H1 (cell line): ENCODE data around the gene KLKB1. TPM values are rescaled to one million over a fixed set of nuclear protein-coding genes. Genes with fewer than 3 reads are reported as not detected.

Source experiments
- CTCF ChIA-PET: fragments of 300-600 bp; sonication (Branson Sonifier 250); formaldehyde crosslinking; loops from one replicate; lab custom pipeline; 2021; ENCODE audit not compliant: partially characterized antibody; lab: Charles Lee
- POLR2A ChIA-PET: fragments of 300-600 bp; sonication (Branson Sonifier 250); formaldehyde crosslinking; loops from one replicate; lab custom pipeline; 2021; ENCODE audit warnings: inconsistent platforms; ENCODE audit not compliant: partially characterized antibody; lab: Charles Lee
- DNase-seq, 2 experiments: peaks; one replicate each; pipeline versions ENCODE4 v3.0.0 to v3.0.0-alpha.2; 2010 to 2022; ENCODE audit warnings: low spot score in 2 of 2, low read depth in 1 of 2, mixed read lengths in 1 of 2
- FAIRE-seq: peaks from 2 replicates; lab custom pipeline; 2011; peaks lifted over from hg19 to GRCh38; lab: Jason Lieb, UNC
- H2AFZ ChIP-seq: 2 replicates; pipeline ENCODE4 v1.8.1; 2012; ENCODE audit warnings: low read length, inconsistent platforms
- H2AK5ac ChIP-seq: 2 replicates; pipeline ENCODE4 v1.6.1; 2013; ENCODE audit warnings: low read depth, low read length
- H2BK120ac ChIP-seq: replicated peaks from 2 replicates; pipeline ENCODE3; 2013; ENCODE audit warnings: low read depth, low read length, inconsistent platforms
- H2BK12ac ChIP-seq: 2 replicates; pipeline ENCODE4 v1.6.1; 2013; ENCODE audit warnings: low read depth, low read length
- H2BK15ac ChIP-seq: 2 replicates; pipeline ENCODE4 v1.6.1; 2013; ENCODE audit warnings: low read length
- H2BK20ac ChIP-seq: 2 replicates; pipeline ENCODE4 v1.6.1; 2013; ENCODE audit warnings: low read length
- H2BK5ac ChIP-seq: 2 replicates; pipeline ENCODE4 v1.6.1; 2013; ENCODE audit warnings: low read depth, low read length
- H3K14ac ChIP-seq: 2 replicates; pipeline ENCODE4 v1.6.1; 2013; ENCODE audit warnings: inconsistent platforms; ENCODE audit not compliant: insufficient read length
- H3K18ac ChIP-seq: 2 replicates; pipeline ENCODE4 v1.6.1; 2013; ENCODE audit warnings: low read length; ENCODE audit errors: extremely low read depth
- H3K23ac ChIP-seq: 2 replicates; pipeline ENCODE4 v1.6.1; 2013; ENCODE audit warnings: inconsistent platforms; ENCODE audit not compliant: insufficient read length
- H3K23me2 ChIP-seq: 2 replicates; pipeline ENCODE4 v1.6.1; 2013; ENCODE audit warnings: low read depth, low read length
- H3K27ac ChIP-seq: 2 replicates; pipeline ENCODE4 v1.6.1; 2011; ENCODE audit warnings: low read depth, low read length, inconsistent platforms
- H3K27me3 ChIP-seq, 4 experiments: replicated peaks in 1 of 4; 1 replicate in 1 of 4; 2 replicates in 3 of 4; pipeline versions ENCODE4 v1.6.1 to v1.8.1; 2011 to 2013; ENCODE audit warnings: low read length in 3 of 4, mild to moderate bottlenecking in 3 of 4, inconsistent platforms in 2 of 4, mixed read lengths in 2 of 4, moderate library complexity in 1 of 4; ENCODE audit not compliant: control insufficient read depth in 3 of 4, insufficient read depth in 3 of 4; ENCODE audit errors: extremely low read depth in 1 of 4
- H3K36me3 ChIP-seq, 4 experiments: 2 replicates each; pipeline versions ENCODE4 v1.6.1 to v1.8.1; 2011 to 2013; ENCODE audit warnings: mild to moderate bottlenecking in 4 of 4, low read length in 3 of 4, moderate library complexity in 2 of 4, control low read depth in 1 of 4, inconsistent platforms in 1 of 4; ENCODE audit not compliant: insufficient read depth in 4 of 4, control insufficient read depth in 2 of 4
- H3K4ac ChIP-seq: replicated peaks from 2 replicates; pipeline ENCODE3; 2013; ENCODE audit warnings: low read length, low read depth, mixed read lengths, inconsistent platforms; ENCODE audit not compliant: insufficient read length
- H3K4me1 ChIP-seq, 4 experiments: replicated peaks in 1 of 4; 1 replicate in 1 of 4; 2 replicates in 3 of 4; pipeline versions ENCODE4 v1.6.1 to v1.8.1; 2011 to 2013; ENCODE audit warnings: low read length in 3 of 4, inconsistent platforms in 2 of 4, mixed read lengths in 1 of 4; ENCODE audit not compliant: insufficient read depth in 4 of 4, control insufficient read depth in 3 of 4
- H3K4me2 ChIP-seq, 2 experiments: 2 replicates each; pipeline versions ENCODE4 v1.6.1 to v1.8.1; 2011 to 2013; ENCODE audit warnings: low read depth in 2 of 2, low read length in 2 of 2, control low read depth in 1 of 2, inconsistent platforms in 1 of 2, mild to moderate bottlenecking in 1 of 2; ENCODE audit not compliant: insufficient read depth in 1 of 2
- H3K4me3 ChIP-seq, 4 experiments: fragments of 200-600, 300-600 bp in 1 of 4; sonication (generic), shearing (Covaris generic), sonication (Bioruptor Twin) in 1 of 4; 2 replicates each; pipeline versions ENCODE4 v1.5.1 to v1.8.1; 2011 to 2016; ENCODE audit warnings: low read length in 4 of 4, low read depth in 3 of 4, control low read depth in 2 of 4, inconsistent platforms in 2 of 4, mild to moderate bottlenecking in 2 of 4, mixed read lengths in 1 of 4, moderate library complexity in 1 of 4; ENCODE audit not compliant: insufficient read depth in 2 of 4; ENCODE audit errors: extremely low read depth in 1 of 4
- H3K56ac ChIP-seq: replicated peaks from 2 replicates; pipeline ENCODE3; 2013; ENCODE audit warnings: low read depth, mild to moderate bottlenecking, mixed read lengths, low read length, inconsistent platforms; ENCODE audit not compliant: insufficient read length
- H3K79me1 ChIP-seq: 2 replicates; pipeline ENCODE4 v1.6.1; 2013; ENCODE audit warnings: low read depth, low read length, control low read depth
- H3K79me2 ChIP-seq, 2 experiments: 2 replicates each; pipeline versions ENCODE4 v1.6.1 to v1.8.1; 2012 to 2013; ENCODE audit warnings: low read length in 2 of 2, mild to moderate bottlenecking in 2 of 2, inconsistent platforms in 1 of 2; ENCODE audit not compliant: insufficient read depth in 2 of 2, control insufficient read depth in 1 of 2
- H3K9ac ChIP-seq, 4 experiments: replicated peaks in 1 of 4; 1 replicate in 1 of 4; 2 replicates in 3 of 4; pipeline versions ENCODE4 v1.6.1 to v1.8.1; 2011 to 2013; ENCODE audit warnings: low read depth in 3 of 4, low read length in 3 of 4, control low read depth in 2 of 4, mild to moderate bottlenecking in 2 of 4, moderate library complexity in 2 of 4, inconsistent platforms in 1 of 4; ENCODE audit errors: extremely low read depth in 1 of 4
- H3K9me3 ChIP-seq, 2 experiments: 2 replicates each; pipeline versions ENCODE4 v1.6.1 to v1.8.1; 2012 to 2013; ENCODE audit warnings: mild to moderate bottlenecking in 2 of 2, moderate library complexity in 2 of 2, control low read depth in 1 of 2, inconsistent platforms in 1 of 2, low read depth in 1 of 2, low read length in 1 of 2, mixed read lengths in 1 of 2; ENCODE audit not compliant: insufficient read depth in 2 of 2
- H4K20me1 ChIP-seq, 2 experiments: replicated peaks in 1 of 2; 2 replicates each; pipeline versions ENCODE3 to v1.8.1; 2011 to 2013; ENCODE audit warnings: inconsistent platforms in 2 of 2, low read length in 2 of 2, mild to moderate bottlenecking in 1 of 2; ENCODE audit not compliant: insufficient read depth in 2 of 2, control insufficient read depth in 1 of 2
- H4K5ac ChIP-seq: 2 replicates; pipeline ENCODE4 v1.6.1; 2013; ENCODE audit warnings: low read length, low read depth, mixed read lengths, inconsistent platforms; ENCODE audit not compliant: insufficient read length
- H4K8ac ChIP-seq: 2 replicates; pipeline ENCODE4 v1.8.0; 2013; ENCODE audit warnings: mild to moderate bottlenecking, moderate library complexity, low read length, inconsistent platforms; ENCODE audit not compliant: insufficient read depth; ENCODE audit errors: extremely low read depth
- H4K91ac ChIP-seq: replicated peaks from 2 replicates; pipeline ENCODE3; 2013; ENCODE audit warnings: low read length, mixed read lengths, inconsistent platforms; ENCODE audit not compliant: insufficient read length
- CREB1 ChIP-seq: IDR thresholded peaks from 2 replicates; pipeline ENCODE4 v1.6.1; 2012; ENCODE audit warnings: inconsistent platforms
- EZH2 ChIP-seq: fragments of 200-600 bp; sonication (generic); IDR thresholded peaks from 2 replicates; pipeline ENCODE4 v1.7.1; 2012; ENCODE audit warnings: low read depth, mild to moderate bottlenecking, moderate library complexity, low read length, inconsistent platforms; ENCODE audit not compliant: severe bottlenecking
- GTF2F1 ChIP-seq: IDR thresholded peaks from 2 replicates; pipeline ENCODE4 v1.6.1; 2012; ENCODE audit warnings: low read depth, low read length, improper control_type of control experiment, borderline replicate concordance
- JUN ChIP-seq: IDR thresholded peaks from 2 replicates; pipeline ENCODE4 v1.6.1; 2011; ENCODE audit warnings: low read depth, mild to moderate bottlenecking, improper control_type of control experiment, low read length
- RFX5 ChIP-seq: IDR thresholded peaks from 2 replicates; pipeline ENCODE4 v1.6.1; 2011; ENCODE audit warnings: low read depth, low read length, improper control_type of control experiment, borderline replicate concordance
- whole genome bisulfite sequencing, 2 experiments: shearing (Covaris generic) in 1 of 2; methylation state at CpG; one replicate each; pipeline versions ENCODE4 v1.1.6 to v1.1.7; 2013 to 2015; ENCODE audit warnings: low lambda C conversion rate in 2 of 2, mixed read lengths in 2 of 2, inconsistent platforms in 1 of 2, low coverage in 1 of 2, missing lambda C conversion rate in 1 of 2; ENCODE audit not compliant: insufficient replicate concordance in 2 of 2, insufficient coverage in 1 of 2, insufficient read length in 1 of 2; ENCODE audit errors: extremely low coverage in 1 of 2, missing lambda C conversion rate in 1 of 2; 5-methylcytosine and 5-hydroxymethylcytosine counted together
- polyA plus RNA-seq, 7 experiments: library from polyadenylated mRNA; depleted of rRNA in 3 of 7; stranded (reverse) in 5 of 7; unstranded in 2 of 7; fragments of >200 nt in 5 of 7; fragments of 200-250 nt in 2 of 7; gene quantifications; 1 replicate in 5 of 7; 2 replicates in 1 of 7; 4 replicates in 1 of 7; pipeline versions ENCODE4 v1.2.1 to v1.2.3, GENCODE V29; 2011 to 2013; ENCODE audit warnings: missing spikeins in 2 of 7, mixed read lengths in 2 of 7
- total RNA-seq: library from RNA; stranded (reverse); fragmentation: NEBNext Ultra II Directional; extraction: Animal tissue kit (Norgen Biotek cat#: 25700); gene quantifications from 2 replicates; pipeline ENCODE4 v1.2.1, GENCODE V29; 2021
- TF ChIP-seq, protein P1 (sequence below): IDR thresholded peaks from 2 replicates; pipeline ENCODE4 v1.6.1; 2012; ENCODE audit warnings: inconsistent platforms
- TF ChIP-seq, protein P2 (sequence below): IDR thresholded peaks from 2 replicates; pipeline ENCODE4 v1.6.1; 2012; ENCODE audit warnings: inconsistent platforms

KLKB1 gene
- total and polyA plus RNA-seq, 2 of the 8 experiments (the other 6 are each of a cell fraction or from before 2014, with no cell fraction given), result 12.0 to 20.9 TPM

DNA sequence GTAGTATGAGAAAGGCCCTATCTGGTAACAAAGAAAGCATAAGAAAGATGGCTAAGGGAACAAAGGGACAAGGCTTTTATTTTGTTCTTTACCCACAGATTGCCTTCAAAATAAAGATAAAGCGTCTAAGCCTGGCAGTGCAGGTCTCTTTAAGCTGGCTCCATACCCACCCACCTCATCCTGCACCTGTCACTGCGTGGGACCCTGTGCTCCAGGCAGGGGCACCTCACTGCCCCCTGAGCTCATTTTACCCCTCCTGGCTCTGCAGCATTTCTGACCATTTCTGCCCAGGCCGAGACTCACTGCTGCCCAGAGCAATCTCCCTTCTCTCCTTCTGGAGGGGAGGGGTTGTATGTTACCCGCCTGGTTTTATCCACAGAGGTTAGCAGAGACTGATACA lies 37.7 kb upstream of the KLKB1 start:
- Histone ChIP-seq H3K9ac (no peak overlapping the region), H2BK12ac (no peak overlapping the region; the same call in 1 of the 2 replicates), H3K4ac (no peak overlapping the region), H3K4me3 (peak overlapping the region in 1 of 4 experiments; percentile 87; a peak in 3 of 8 replicates), H4K8ac (no peak overlapping the region), H3K56ac (no peak overlapping the region), H3K18ac (no peak overlapping the region), H2BK15ac (no peak overlapping the region), H3K27ac (no peak overlapping the region), H3K23me2 (peaks cover 5% of the 10 kb centered on the region; the same call in 1 of the 2 replicates), H3K36me3 (no peaks in the 10 kb centered on the region), H3K4me1 (peaks cover 6 to 14% (median 8%) of the 10 kb centered on the region in 4 experiments; a peak in 5 of 7 replicates), H3K9me3 (no peaks in the 10 kb centered on the region), H2BK120ac (no peak overlapping the region), H2AK5ac (no peak overlapping the region), H3K27me3 (no peaks in the 10 kb centered on the region), H2BK5ac (no peak overlapping the region), H4K91ac (no peak overlapping the region), H4K5ac (no peak overlapping the region), H2BK20ac (no peak overlapping the region), H2AFZ (no peak overlapping the region), H3K23ac (no peak overlapping the region), H3K4me2 (peak overlapping the region; percentile 83 to 89; a peak in 3 of 4 replicates), H4K20me1 (no peaks in the 10 kb centered on the region), H3K14ac (no peak overlapping the region), H3K79me2 (no peaks in the 10 kb centered on the region), H3K79me1 (no peaks in the 10 kb centered on the region)
- DNase-seq (no peak), FAIRE-seq (no peak)
- 72% methylated on average over 4 of the region's 4 CpGs; no CpG with 5 or more reads in 1 of the 2 experiments for WGBS, 2 experiments
- TF ChIP-seq, protein P1, sequence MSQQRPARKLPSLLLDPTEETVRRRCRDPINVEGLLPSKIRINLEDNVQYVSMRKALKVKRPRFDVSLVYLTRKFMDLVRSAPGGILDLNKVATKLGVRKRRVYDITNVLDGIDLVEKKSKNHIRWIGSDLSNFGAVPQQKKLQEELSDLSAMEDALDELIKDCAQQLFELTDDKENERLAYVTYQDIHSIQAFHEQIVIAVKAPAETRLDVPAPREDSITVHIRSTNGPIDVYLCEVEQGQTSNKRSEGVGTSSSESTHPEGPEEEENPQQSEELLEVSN, result no peak
- TF ChIP-seq GTF2F1 (no peak), JUN (no peak), CREB1 (no peak), EZH2 (no peak), RFX5 (no peak)
- TF ChIP-seq, protein P2, sequence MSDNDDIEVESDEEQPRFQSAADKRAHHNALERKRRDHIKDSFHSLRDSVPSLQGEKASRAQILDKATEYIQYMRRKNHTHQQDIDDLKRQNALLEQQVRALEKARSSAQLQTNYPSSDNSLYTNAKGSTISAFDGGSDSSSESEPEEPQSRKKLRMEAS, result no peak
- ChIA-PET CTCF (interaction anchor here (1.0 to 3.2 kb wide), 4 partner anchors 12 to 152 kb away, joined by 3 to 8 read pairs (median 4); no protein-coding TSS in a partner anchor), POLR2A (interaction anchor here (1.2 to 1.4 kb wide), 2 partner anchors 20 to 69 kb away, joined by 3 read pairs; no protein-coding TSS in a partner anchor)
